GM13976 (cell line): Measurements from ENCODE around the gene LIN28A.
A peak's percentile ranks its signal among the peaks of the same experiment; 100 is the strongest.

Source experiments
- DNase-seq: peaks from one replicate; pipeline ENCODE4 v3.0.0; 2012; ENCODE audit warnings: low spot score
- CTCF ChIP-seq: IDR thresholded peaks from 2 replicates; pipeline ENCODE4 v1.5.1; 2012; ENCODE audit warnings: borderline replicate concordance, mild to moderate bottlenecking; ENCODE audit not compliant: insufficient read depth; ENCODE audit errors: extremely low read depth, missing control alignments, control extremely low read depth
- in situ Hi-C: fragments of 300-500 bp; cut with MboI; formaldehyde crosslinking; loops from one replicate; pipeline ENCODE4 v1.12.0; 2022; ENCODE audit warnings: low sequenced_read_pairs, mixed read lengths, inconsistent platforms; ENCODE audit not compliant: unreplicated experiment

Gene LIN28A

DNA sequence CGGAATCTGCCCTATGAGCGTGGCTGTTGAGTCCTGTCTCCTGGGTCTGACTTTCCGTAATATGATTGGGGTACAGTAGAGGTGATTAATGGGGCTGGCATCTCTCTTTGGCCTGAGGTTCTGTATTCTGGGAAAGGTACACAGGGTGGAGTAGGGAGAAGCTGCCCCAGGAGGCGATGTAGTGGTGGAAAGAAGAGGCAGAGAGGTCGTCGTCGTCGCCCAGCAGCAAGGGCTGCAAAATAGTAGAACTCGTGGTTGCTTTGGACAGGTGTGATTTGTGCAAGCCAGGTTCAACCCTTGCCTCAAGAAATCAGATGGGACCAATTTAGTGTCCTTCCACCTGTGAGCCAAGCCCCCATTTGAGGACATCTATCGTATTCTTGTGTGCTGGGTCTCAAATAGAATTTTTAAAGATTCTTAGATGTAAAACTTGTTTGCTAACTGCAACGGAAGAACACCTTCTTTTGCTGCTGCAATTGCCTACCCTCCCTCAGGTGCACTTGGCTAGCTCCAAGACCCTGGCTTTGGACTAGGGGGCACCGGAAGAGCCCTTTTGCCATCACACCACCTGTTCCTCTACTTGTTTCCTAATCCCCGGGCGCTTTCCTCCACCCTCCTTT lies 60.4 kb downstream of the LIN28A start:
- in situ Hi-C loops: no loop called here
- no peak for TF ChIP-seq CTCF
- DNase-seq: no peak

- in situ Hi-C loops: no loop called here
- peak; percentile 64 for DNase-seq
- no peak for TF ChIP-seq CTCF
Measured at GRCh38 chr1:26471498-26472319, 61.1 kb downstream of the LIN28A start.

DNA sequence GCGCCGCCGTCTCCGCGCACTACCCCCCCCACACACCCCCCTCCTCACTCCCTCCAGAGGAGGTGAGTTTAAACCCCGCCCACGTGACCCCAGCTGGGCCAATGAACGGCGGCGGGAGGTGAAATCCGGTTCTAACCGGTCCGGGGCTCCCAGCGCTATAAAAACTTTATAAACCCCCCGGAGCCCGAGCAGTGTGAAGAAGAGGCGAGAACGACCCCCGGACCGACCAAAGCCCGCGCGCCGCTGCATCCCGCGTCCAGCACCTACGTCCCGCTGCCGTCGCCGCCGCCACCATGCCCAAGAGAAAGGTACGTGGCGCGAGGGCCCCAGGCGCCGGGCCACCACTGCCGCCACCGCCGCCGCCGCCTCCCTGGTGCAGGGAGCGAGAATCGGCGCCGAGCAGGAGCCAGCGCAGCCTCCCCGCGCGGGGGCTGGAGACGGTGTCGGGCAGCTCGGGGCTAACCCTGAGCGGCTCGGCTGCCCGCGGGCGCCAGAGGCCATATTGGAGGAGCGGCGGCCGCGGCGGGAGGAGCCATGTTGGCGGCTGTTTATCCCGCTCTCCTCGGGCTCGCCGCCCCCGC lies 61.8 kb downstream of the LIN28A start, which contains the start of gene HMGN2:
Gene HMGN2, plus strand, starts transcription at position 121 of the 581 bp plus-strand sequence. Its CDS starts 173 bp downstream, at position 294.
- TF ChIP-seq CTCF: no peak
- DNase-seq: peak; percentile 89
- in situ Hi-C loops: no loop called here

DNA sequence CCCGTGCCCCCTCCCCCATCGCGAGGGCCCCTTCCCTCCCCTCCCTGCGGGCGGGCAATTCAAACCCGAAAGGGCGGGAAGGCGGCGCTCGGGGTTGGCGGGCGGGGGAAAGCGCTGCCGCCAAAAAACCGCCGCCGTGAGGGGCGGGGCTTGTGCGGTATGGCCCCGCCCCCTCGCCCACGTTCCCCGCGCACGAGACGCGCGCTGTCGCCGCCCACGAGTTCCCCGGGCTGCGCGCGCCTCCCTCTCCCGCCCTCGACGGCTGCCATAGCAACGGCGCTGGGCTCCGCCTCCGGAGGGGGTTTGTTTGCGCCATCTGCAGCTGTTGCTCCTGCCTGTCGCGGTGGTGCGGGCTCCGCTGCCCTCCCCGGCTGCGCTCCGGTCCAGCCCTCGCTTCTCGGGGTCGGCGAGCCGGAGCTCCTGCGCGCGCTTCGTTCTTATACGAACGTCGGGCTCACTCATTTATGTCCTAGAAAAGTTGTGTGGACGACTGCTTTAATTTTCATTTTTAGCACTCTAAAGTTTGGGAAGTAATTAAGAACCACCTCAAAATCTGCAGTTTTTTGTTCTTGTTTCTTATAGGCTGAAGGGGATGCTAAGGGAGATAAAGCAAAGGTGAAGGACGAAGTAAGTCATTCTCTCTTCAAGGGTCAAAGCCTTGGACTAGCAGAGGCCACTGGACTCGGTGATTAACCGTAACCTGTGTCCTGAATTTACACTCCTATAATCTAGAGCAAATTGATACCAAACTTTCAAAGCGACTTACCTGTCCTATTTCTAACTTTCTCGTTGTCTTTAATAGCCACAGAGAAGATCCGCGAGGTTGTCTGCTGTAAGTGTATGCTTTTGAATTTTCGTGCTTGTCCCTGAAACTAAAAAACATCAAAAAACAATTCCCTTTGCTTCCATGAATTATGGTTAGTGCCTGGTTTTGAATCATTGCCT lies 62.6 kb downstream of the LIN28A start:
- TF ChIP-seq CTCF: no peak

DNA sequence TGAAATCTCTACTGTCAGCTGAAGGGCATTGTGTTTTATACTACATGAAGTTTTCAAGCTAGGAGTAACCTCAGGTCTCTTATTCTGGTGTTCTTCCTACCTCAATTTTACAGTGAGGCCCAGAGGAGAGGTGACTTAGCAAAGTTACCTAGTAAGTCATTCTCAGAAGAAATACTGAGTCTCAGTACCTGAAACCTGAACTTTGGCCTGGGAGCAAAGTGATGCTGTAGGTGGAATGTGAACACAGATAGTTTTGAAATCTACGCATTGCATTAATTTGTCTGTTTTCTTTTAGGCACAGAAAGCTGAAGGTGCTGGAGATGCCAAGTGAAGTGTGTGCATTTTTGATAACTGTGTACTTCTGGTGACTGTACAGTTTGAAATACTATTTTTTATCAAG lies 64.2 kb downstream of the LIN28A start:
- in situ Hi-C loops: no loop called here
- DNase-seq: no peak
- no peak for TF ChIP-seq CTCF

More for the DNA sequence above, 62.6 kb downstream of the LIN28A start:
- DNase-seq: peak; percentile 99
- in situ Hi-C loops: no loop called here

GRCh38 chr1:26475989-26476388 lies 65.4 kb downstream of the LIN28A start:
- TF ChIP-seq CTCF: no peak
- in situ Hi-C loops: no loop called here

More at GRCh38 chr1:26475989-26476388, 65.4 kb downstream of the LIN28A start:
- no peak for DNase-seq
